PC-9 (cell line): ENCODE data around the gene PGP. TPM values are rescaled to one million over a fixed set of nuclear protein-coding genes. Genes with fewer than 3 reads are reported as not detected.

Source experiments
- BruUV-seq: library from RNA; stranded (reverse); fragments of 400-500 nt; replicated peaks from 2 replicates; lab custom pipeline; 2021; lab: Mats Ljungman, UMichigan
- CTCF ChIA-PET: fragments of 300-600 bp; sonication (Branson Sonifier 250); formaldehyde crosslinking; loops from one replicate; lab custom pipeline; 2022; ENCODE audit warnings: antibody characterized with exemption; lab: Charles Lee
- POLR2A ChIA-PET: fragments of 300-600 bp; sonication (Branson Sonifier 250); formaldehyde crosslinking; loops from one replicate; lab custom pipeline; 2022; ENCODE audit warnings: antibody characterized with exemption; ENCODE audit not compliant: unreplicated experiment; lab: Charles Lee
- DNase-seq, 2 experiments: peaks; one replicate each; pipeline versions ENCODE4 v3.0.0 to v3.0.0-alpha.2; 2015 to 2022; ENCODE audit warnings: mixed read lengths in 1 of 2
- H2AFZ ChIP-seq: fragments of 200-600 bp; sonication (generic); 2 replicates; pipeline ENCODE4 v1.8.1; 2017; ENCODE audit warnings: antibody characterized with exemption
- H3F3A ChIP-seq: fragments of 200-600 bp; sonication (generic); 2 replicates; pipeline ENCODE4 v1.8.1; 2017; ENCODE audit warnings: antibody characterized with exemption, mild to moderate bottlenecking, low read depth; ENCODE audit not compliant: insufficient read depth
- H3K27ac ChIP-seq: fragments of 200-600 bp; sonication (generic); 2 replicates; pipeline ENCODE4 v1.6.1; 2016; ENCODE audit warnings: mixed run types
- H3K27me3 ChIP-seq: fragments of 200-600 bp; sonication (generic); 2 replicates; pipeline ENCODE4 v1.6.1; 2016; ENCODE audit warnings: low read depth, mixed run types; ENCODE audit not compliant: insufficient read depth
- H3K36me3 ChIP-seq: fragments of 200-600 bp; sonication (generic); 2 replicates; pipeline ENCODE4 v1.6.1; 2016; ENCODE audit warnings: low read depth, mixed run types
- H3K4me1 ChIP-seq: fragments of 200-600 bp; sonication (generic); replicated peaks from 2 replicates; pipeline ENCODE4 v1.6.1; 2016; ENCODE audit warnings: mixed run types; ENCODE audit not compliant: insufficient read depth
- H3K4me2 ChIP-seq: fragments of 200-600 bp; sonication (generic); 2 replicates; pipeline ENCODE4 v1.6.1; 2017; ENCODE audit warnings: mixed run types
- H3K4me3 ChIP-seq: fragments of 200-600 bp; sonication (generic); 2 replicates; pipeline ENCODE4 v1.6.1; 2016; ENCODE audit warnings: mixed run types
- H3K79me2 ChIP-seq: fragments of 200-600 bp; sonication (generic); 2 replicates; pipeline ENCODE4 v1.6.1; 2017; ENCODE audit warnings: low read depth, mixed run types
- H3K9me2 ChIP-seq: fragments of 200-600 bp; sonication (generic); 2 replicates; pipeline ENCODE4 v1.8.1; 2017; ENCODE audit warnings: mild to moderate bottlenecking; ENCODE audit not compliant: insufficient read depth
- H3K9me3 ChIP-seq: fragments of 200-600 bp; sonication (generic); 2 replicates; pipeline ENCODE4 v1.8.1; 2016; ENCODE audit warnings: low read depth; ENCODE audit not compliant: insufficient read depth
- H4K20me1 ChIP-seq: fragments of 200-600 bp; sonication (generic); 2 replicates; pipeline ENCODE4 v1.8.1; 2017; ENCODE audit not compliant: insufficient read depth
- CTCF ChIP-seq: fragments of 200-600 bp; sonication (generic); conservative IDR thresholded peaks from 2 replicates; pipeline ENCODE4 v1.6.1; 2017; ENCODE audit warnings: mixed run types, antibody characterized with exemption, mild to moderate bottlenecking, moderate library complexity
- EZH2 ChIP-seq: fragments of 200-600 bp; sonication (generic); IDR thresholded peaks from 2 replicates; pipeline ENCODE4 v1.8.0; 2017; ENCODE audit warnings: antibody characterized with exemption, low read depth
- intact Hi-C: fragments of 100-400 bp; cut with micrococcal nuclease; formaldehyde crosslinking; loops from one replicate; pipeline ENCODE4 v1.10.0; 2022; ENCODE audit not compliant: unreplicated experiment
- total RNA-seq: library from RNA; stranded (reverse); gene quantifications from 2 replicates; pipeline ENCODE4 v1.2.3, GENCODE V29; 2021

The PGP gene
- total RNA-seq, 1 experiment from 2014 or later: 23.4 TPM

GRCh38 chr16:2163211-2163881 lies 51.3 kb downstream of the PGP start:
- Histone ChIP-seq H3K4me1 (peaks cover 41% of the 10 kb centered on the region), H3K9me2 (no peaks in the 10 kb centered on the region), H4K20me1 (peaks cover 68% of the 10 kb centered on the region), H3K9me3 (no peaks in the 10 kb centered on the region), H3F3A (peaks cover 36% of the 10 kb centered on the region), H2AFZ (no peak overlapping the region), H3K79me2 (peaks cover 71% of the 10 kb centered on the region), H3K36me3 (0 out of 2 replicates have a peak, but pooled peaks cover 9% of the 10 kb centered on the region), H3K27me3 (no peaks in the 10 kb centered on the region), H3K4me3 (peak overlapping the region; percentile 33; the same call in 1 of the 2 replicates), H3K4me2 (peak overlapping the region; percentile 66), H3K27ac (peak overlapping the region; percentile 74)
- BruUV-seq: TSS peak; percentile 16
- ChIA-PET CTCF (interaction anchor here (1.0 kb wide), 1 partner anchor 73 kb away, joined by 4 read pairs; no protein-coding TSS in a partner anchor), POLR2A (interaction anchor here (0.6 to 1.4 kb wide), 6 partner anchors 8 to 1978 kb away, joined by 3 to 15 read pairs (median 4); partner anchors contain the start of genes ECI1 and TRAF7)
- intact Hi-C loops: loop anchor here (1.0 kb wide), 1 partner anchor 8 kb away; the partner anchor contains the start of gene TRAF7
- peak; percentile 90 to 96 for DNase-seq
- TF ChIP-seq EZH2 (no peak), CTCF (no peak)

- no peak for TF ChIP-seq EZH2
- TF ChIP-seq CTCF: no peak
- Histone ChIP-seq H3K79me2 (peaks cover 77% of the 10 kb centered on the region), H3K4me3 (peak overlapping the region; percentile 33; the same call in 1 of the 2 replicates), H3K4me1 (peaks cover 44% of the 10 kb centered on the region), H4K20me1 (peaks cover 72% of the 10 kb centered on the region), H3K4me2 (peak overlapping the region; percentile 66), H3K27me3 (no peaks in the 10 kb centered on the region), H3K9me3 (no peaks in the 10 kb centered on the region), H3F3A (peaks cover 36% of the 10 kb centered on the region), H3K36me3 (0 out of 2 replicates have a peak, but pooled peaks cover 7% of the 10 kb centered on the region), H2AFZ (no peak overlapping the region), H3K27ac (peak overlapping the region; percentile 74), H3K9me2 (no peaks in the 10 kb centered on the region)
- BruUV-seq: no TSS peak
- DNase-seq: peak; percentile 54 to 84
- ChIA-PET CTCF (interaction anchor here (1.0 kb wide), 1 partner anchor 72 kb away, joined by 4 read pairs; no protein-coding TSS in a partner anchor), POLR2A (interaction anchor here (0.6 kb wide), 1 partner anchor 67 kb away, joined by 3 read pairs; no protein-coding TSS in a partner anchor)
- intact Hi-C loops: loop anchor here (1.0 kb wide), 1 partner anchor 7 kb away; the partner anchor contains the start of gene TRAF7
Measured at GRCh38 chr16:2162676-2163118, 51.9 kb downstream of the PGP start.

- TF ChIP-seq CTCF (no peak), EZH2 (no peak)
- peaks cover 74% of the 10 kb centered on the region for H4K20me1 ChIP-seq
- H3K9me3 ChIP-seq: no peaks in the 10 kb centered on the region
- H3K36me3 ChIP-seq: no peaks in the 10 kb centered on the region
- H3K4me3 ChIP-seq: no peak overlapping the region; the same call in 1 of the 2 replicates
- H3K79me2 ChIP-seq: peaks cover 80% of the 10 kb centered on the region
- peak overlapping the region; percentile 66 for H3K4me2 ChIP-seq
- ChIA-PET CTCF (no interaction called here), POLR2A (no interaction called here)
- no peaks in the 10 kb centered on the region for H3K27me3 ChIP-seq
- intact Hi-C loops: no loop called here
- peaks cover 36% of the 10 kb centered on the region for H3F3A ChIP-seq
- H3K9me2 ChIP-seq: no peaks in the 10 kb centered on the region
- peaks cover 52% of the 10 kb centered on the region for H3K4me1 ChIP-seq
- DNase-seq: no peak
- no peak overlapping the region for H2AFZ ChIP-seq
- BruUV-seq: no TSS peak
- H3K27ac ChIP-seq: peak overlapping the region; percentile 74
Measured at GRCh38 chr16:2161911-2162310, 52.7 kb downstream of the PGP start.

Other genes with a start within 250 kb of the PGP start
- not detected in 2 replicates for gene RNF151, start 248.0 kb downstream of the PGP start, total RNA-seq
- gene TBL3, start 242.8 kb downstream of the PGP start, total RNA-seq: 51.3 and 66.4 TPM in 2 replicates
- gene NOXO1, start 233.4 kb downstream of the PGP start, total RNA-seq: 11.1 and 12.7 TPM in 2 replicates
- gene GFER, start 230.6 kb downstream of the PGP start, total RNA-seq: 59.7 and 63.8 TPM in 2 replicates
- 4.3 and 4.5 TPM in 2 replicates for gene SYNGR3, start 224.9 kb downstream of the PGP start, total RNA-seq
- gene ZNF598, start 205.0 kb downstream of the PGP start, total RNA-seq: 68.4 and 72.5 TPM in 2 replicates
- gene NPW, start 195.1 kb downstream of the PGP start, total RNA-seq: 4.0 and 8.1 TPM in 2 replicates
- gene NHERF2, start 187.9 kb downstream of the PGP start, total RNA-seq: 104 and 144 TPM in 2 replicates
- 47.3 and 66.6 TPM in 2 replicates for gene NTHL1, start 167.0 kb downstream of the PGP start, total RNA-seq
- gene TSC2, start 166.9 kb downstream of the PGP start, total RNA-seq: 166 and 170 TPM in 2 replicates
- gene PKD1, start 78.9 kb downstream of the PGP start, total RNA-seq: 91.5 and 105 TPM in 2 replicates
- 29.5 and 31.3 TPM in 2 replicates for gene RAB26, start 66.2 kb downstream of the PGP start, total RNA-seq
- 166 and 199 TPM in 2 replicates for gene TRAF7, start 59.1 kb downstream of the PGP start, total RNA-seq
- 2.1 and 3.3 TPM in 2 replicates for gene CASKIN1, start 18.2 kb downstream of the PGP start, total RNA-seq
- gene MLST8, start 9.4 kb downstream of the PGP start, total RNA-seq: 66.3 and 74.2 TPM in 2 replicates
- 17.1 and 24.6 TPM in 2 replicates for gene BRICD5, start 4.0 kb downstream of the PGP start, total RNA-seq
- gene E4F1, start 8.8 kb upstream of the PGP start, total RNA-seq: 38.8 and 41.1 TPM in 2 replicates
- gene DNASE1L2, start 21.6 kb upstream of the PGP start, total RNA-seq: 6.0 and 7.3 TPM in 2 replicates
- gene ECI1, start 36.7 kb upstream of the PGP start, total RNA-seq: 131 and 216 TPM in 2 replicates
- gene RNPS1, start 53.3 kb upstream of the PGP start, total RNA-seq: 229 and 250 TPM in 2 replicates
- 6.2 and 8.0 TPM in 2 replicates for gene ABCA3, start 125.9 kb upstream of the PGP start, total RNA-seq
- 53.4 and 69.0 TPM in 2 replicates for gene CCNF, start 214.6 kb upstream of the PGP start, total RNA-seq
- 26.3 and 28.0 TPM in 2 replicates for gene TEDC2, start 245.3 kb upstream of the PGP start, total RNA-seq